Suprapubic skin (tissue), 4 donors: ENCODE measurements around the gene PTPRN2. TPM values are rescaled to one million over a fixed set of nuclear protein-coding genes. Genes with fewer than 3 reads are reported as not detected.

Experiments used
- DNase-seq, 2 donors: peaks; one replicate each; pipeline ENCODE4 v3.0.0-alpha.2; 2019; ENCODE audit warnings: low spot score in 2 of 2
- H3K27ac ChIP-seq: fragments of 200-600 bp; sonication (generic); one replicate; pipeline ENCODE4 v1.5.1; 2019
- H3K27me3 ChIP-seq: fragments of 200-600 bp; sonication (generic); one replicate; pipeline ENCODE4 v1.5.1; 2019
- H3K36me3 ChIP-seq: fragments of 200-600 bp; sonication (generic); one replicate; pipeline ENCODE4 v1.5.1; 2019
- H3K4me1 ChIP-seq: fragments of 200-600 bp; sonication (generic); one replicate; pipeline ENCODE4 v1.5.1; 2019
- H3K4me3 ChIP-seq: fragments of 200-600 bp; sonication (generic); one replicate; pipeline ENCODE4 v1.5.1; 2019; ENCODE audit warnings: mild to moderate bottlenecking
- H3K9me3 ChIP-seq: fragments of 200-600 bp; sonication (generic); one replicate; pipeline ENCODE4 v1.5.1; 2019
- CTCF ChIP-seq, 2 donors: fragments of 200-600 bp in 1 of 2; fragments of 450-650 bp in 1 of 2; sonication (generic) in 1 of 2; IDR thresholded peaks; one replicate each; pipeline ENCODE4 v1.5.1; 2016 to 2019; ENCODE audit warnings: antibody characterized with exemption in 2 of 2, mild to moderate bottlenecking in 1 of 2, moderate library complexity in 1 of 2
- EP300 ChIP-seq: sonication (generic); formaldehyde crosslinking; IDR thresholded peaks from one replicate; pipeline ENCODE4 v1.6.1; 2017; ENCODE audit warnings: antibody characterized with exemption
- POLR2A ChIP-seq, 2 donors: fragments of 450-650 bp; IDR thresholded peaks; one replicate each; pipeline ENCODE4 v1.6.1; 2017; ENCODE audit warnings: antibody characterized with exemption in 2 of 2, mild to moderate bottlenecking in 2 of 2, moderate library complexity in 2 of 2
- POLR2AphosphoS5 ChIP-seq, 3 donors: sonication (generic); formaldehyde crosslinking; IDR thresholded peaks; one replicate each; pipeline ENCODE4 v1.6.1; 2017; ENCODE audit warnings: antibody characterized with exemption in 3 of 3
- WGBS: methylation state at CpG from one replicate; pipeline ENCODE4 v1.1.5; 2018; 5-methylcytosine and 5-hydroxymethylcytosine counted together
- total RNA-seq, 4 donors: library from RNA; depleted of rRNA; stranded (reverse); fragments of >200 nt; gene quantifications; one replicate each; pipeline ENCODE4 v1.1.0, GENCODE V29; 2016

The PTPRN2 gene
- total RNA-seq, 4 donors from 2014 or later = 0.23 to 1.8 (median 1.3) TPM

DNA sequence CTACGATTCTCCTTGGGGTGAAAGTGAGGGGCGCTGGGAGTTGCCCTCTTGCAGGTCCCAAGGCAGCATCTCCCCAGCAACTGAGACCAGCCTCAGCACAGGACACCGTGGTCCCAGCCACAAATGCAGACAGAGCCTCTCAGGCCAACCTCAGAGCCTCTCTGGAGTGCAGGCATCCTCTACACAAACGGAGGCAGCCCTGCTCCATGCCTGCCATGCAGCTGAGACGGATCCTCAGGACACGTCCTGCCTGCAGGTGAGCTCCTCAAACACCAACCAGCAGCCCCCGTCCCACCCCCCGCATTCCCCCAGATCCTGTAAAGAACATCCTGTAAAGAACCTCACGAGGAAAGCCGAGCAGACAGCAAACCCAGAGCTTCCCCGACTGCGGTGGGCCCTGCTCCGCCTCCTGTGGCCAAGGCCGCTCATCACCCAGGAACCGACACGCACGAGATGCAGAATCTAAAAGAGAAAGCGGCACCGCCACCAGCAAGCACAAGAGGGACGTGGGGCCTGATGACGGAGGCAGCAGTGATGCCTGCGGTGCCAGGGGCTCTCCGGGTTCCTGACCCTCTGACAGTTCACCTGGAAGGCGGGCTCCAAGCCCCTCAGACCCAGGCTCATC lies 186.9 kb downstream of the PTPRN2 start:
- H3K9me3 ChIP-seq = no peaks in the 10 kb centered on the region
- DNase-seq = no peak
- TF ChIP-seq POLR2A (IDR thresholded peaks at IDR 0.05) (no peak), CTCF (IDR thresholded peaks at IDR 0.05) (no peak), POLR2AphosphoS5 (IDR thresholded peaks at IDR 0.05) (no peak), EP300 (no peak)
- no peak overlapping the region for H3K27ac ChIP-seq
- no peaks in the 10 kb centered on the region for H3K27me3 ChIP-seq
- 85% methylated on average over 24 of the region's 24 CpGs for WGBS
- H3K36me3 ChIP-seq = no peaks in the 10 kb centered on the region
- H3K4me1 ChIP-seq = peaks cover 18% of the 10 kb centered on the region
- H3K4me3 ChIP-seq = no peak overlapping the region

DNA sequence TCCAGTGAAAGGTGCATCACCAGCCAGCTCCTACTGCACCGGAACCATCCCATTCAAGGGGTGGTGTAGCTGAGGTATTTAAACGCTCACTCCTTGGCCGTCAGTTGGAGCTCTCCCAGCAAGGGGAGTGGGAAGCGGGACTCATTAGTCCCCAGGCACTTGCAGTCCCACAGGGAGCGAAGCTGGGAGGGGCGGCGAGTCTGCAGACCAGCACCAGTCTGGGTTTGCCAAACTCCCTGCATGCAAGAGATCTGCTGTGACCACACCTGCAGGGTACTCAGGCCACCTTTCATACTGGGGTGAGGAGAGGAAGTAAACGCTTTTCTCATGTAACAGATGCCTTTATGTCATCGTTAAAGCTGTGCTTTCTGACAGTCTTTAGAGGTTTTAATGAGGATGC lies 187.9 kb downstream of the PTPRN2 start:
- no peaks in the 10 kb centered on the region for H3K36me3 ChIP-seq
- no peak for DNase-seq
- 73% methylated on average over 9 of the region's 9 CpGs for WGBS
- peaks cover 18% of the 10 kb centered on the region for H3K4me1 ChIP-seq
- H3K4me3 ChIP-seq = no peak overlapping the region
- no peak overlapping the region for H3K27ac ChIP-seq
- no peaks in the 10 kb centered on the region for H3K9me3 ChIP-seq
- TF ChIP-seq CTCF (IDR thresholded peaks at IDR 0.05) = no peak
- no peak for TF ChIP-seq EP300
- TF ChIP-seq POLR2AphosphoS5 (IDR thresholded peaks at IDR 0.05) = no peak
- TF ChIP-seq POLR2A (IDR thresholded peaks at IDR 0.05) = no peak
- no peaks in the 10 kb centered on the region for H3K27me3 ChIP-seq

DNA sequence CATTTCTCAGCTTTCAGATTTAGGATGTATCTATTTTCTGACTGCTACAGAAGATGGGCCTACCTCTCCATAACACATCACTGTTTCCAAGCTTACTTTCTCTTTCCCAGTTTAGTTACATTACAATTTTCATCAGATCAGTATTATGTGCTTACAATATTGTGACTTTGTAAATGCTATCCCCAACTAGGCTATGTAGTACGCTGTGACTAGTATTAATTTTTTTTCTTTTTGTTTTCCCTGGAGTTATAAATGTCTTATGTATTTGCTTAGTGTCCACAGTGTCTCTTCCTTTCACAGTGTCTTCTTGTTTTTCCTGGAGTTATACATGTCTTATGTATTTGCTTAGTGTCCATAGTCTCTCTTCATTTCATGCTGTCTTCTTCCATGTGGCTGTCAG lies 188.9 kb downstream of the PTPRN2 start:
- Histone ChIP-seq H3K27me3 (no peaks in the 10 kb centered on the region), H3K36me3 (no peaks in the 10 kb centered on the region), H3K4me1 (peaks cover 18% of the 10 kb centered on the region), H3K27ac (no peak overlapping the region), H3K9me3 (no peaks in the 10 kb centered on the region), H3K4me3 (no peak overlapping the region)
- WGBS = 97% methylated on average over 1 of the region's 1 CpG
- no peak for DNase-seq
- TF ChIP-seq POLR2A (IDR thresholded peaks at IDR 0.05) (no peak), POLR2AphosphoS5 (IDR thresholded peaks at IDR 0.05) (no peak), EP300 (no peak), CTCF (IDR thresholded peaks at IDR 0.05) (no peak)

GRCh38 chr7:158397885-158398284 lies 189.7 kb downstream of the PTPRN2 start:
- 78% methylated on average over 6 of the region's 6 CpGs for WGBS
- peaks cover 10% of the 10 kb centered on the region for H3K4me1 ChIP-seq
- no peaks in the 10 kb centered on the region for H3K9me3 ChIP-seq
- no peaks in the 10 kb centered on the region for H3K27me3 ChIP-seq
- H3K36me3 ChIP-seq = no peaks in the 10 kb centered on the region
- TF ChIP-seq POLR2A (IDR thresholded peaks at IDR 0.05) (no peak), EP300 (no peak), POLR2AphosphoS5 (IDR thresholded peaks at IDR 0.05) (no peak), CTCF (IDR thresholded peaks at IDR 0.05) (no peak)
- H3K27ac ChIP-seq = no peak overlapping the region
- DNase-seq = no peak
- H3K4me3 ChIP-seq = no peak overlapping the region

DNA sequence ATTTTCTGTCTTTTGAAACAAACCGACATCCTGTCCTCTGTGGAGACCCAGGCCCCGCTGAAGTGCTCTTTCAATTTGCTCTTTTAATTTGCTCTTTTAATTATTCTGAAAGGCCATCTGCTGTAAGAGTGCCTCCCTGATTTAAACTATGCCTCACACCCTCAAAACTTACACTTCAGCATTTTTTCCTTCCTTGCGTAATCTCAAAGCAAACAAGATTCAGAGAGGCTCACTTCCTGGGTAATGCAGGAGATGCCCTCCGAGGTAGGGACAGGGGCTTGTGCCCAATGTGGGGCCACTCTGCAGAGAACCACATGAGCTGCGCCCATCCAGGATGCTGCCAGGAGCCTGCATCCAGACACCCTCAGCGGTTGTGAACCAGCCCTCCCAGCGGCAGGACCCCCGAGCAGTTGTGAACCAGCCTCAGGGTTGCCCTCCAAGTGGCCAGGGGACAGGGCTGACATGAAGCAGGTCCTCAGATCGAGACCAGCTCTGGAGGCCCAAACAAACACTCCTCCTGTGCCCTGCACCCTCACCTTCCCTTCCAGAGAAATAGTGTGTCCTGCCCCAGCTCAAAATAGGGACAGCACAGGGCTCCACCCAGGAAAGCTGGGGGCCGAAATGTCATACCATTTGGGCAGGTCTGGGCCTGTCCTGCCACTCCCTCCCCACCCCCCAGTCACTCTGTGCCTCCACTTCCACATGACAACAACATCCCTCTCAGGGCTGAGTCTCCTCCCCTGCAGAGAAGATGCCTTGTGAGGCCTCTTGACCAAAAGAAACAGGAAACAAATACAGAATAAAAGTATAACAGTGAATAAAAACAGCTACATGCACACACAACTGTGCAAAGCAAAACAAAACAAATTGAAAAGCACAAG lies 190.4 kb downstream of the PTPRN2 start:
- H3K36me3 ChIP-seq = no peaks in the 10 kb centered on the region
- no peaks in the 10 kb centered on the region for H3K9me3 ChIP-seq
- 49% methylated on average over 6 of the region's 10 CpGs for WGBS
- H3K27ac ChIP-seq = no peak overlapping the region
- H3K4me1 ChIP-seq = peaks cover 4% of the 10 kb centered on the region
- TF ChIP-seq POLR2AphosphoS5 (IDR thresholded peaks at IDR 0.05) (no peak), EP300 (no peak), CTCF (IDR thresholded peaks at IDR 0.05) (no peak), POLR2A (IDR thresholded peaks at IDR 0.05) (no peak)
- no peaks in the 10 kb centered on the region for H3K27me3 ChIP-seq
- no peak overlapping the region for H3K4me3 ChIP-seq
- no peak for DNase-seq
